Sigmoid colon (tissue), 4 donors: Measurements from ENCODE around the gene GNAS-AS1.
"Not testable (repeated sequence)": the region's sequence is repeated elsewhere in the genome, so short reads cannot be mapped to it uniquely, and the experiment has no call there.

Source experiments
- CTCF ChIP-seq, 4 experiments: fragments of 450-650 bp in 3 of 4; fragments of 200-600 bp in 1 of 4; IDR thresholded peaks; one replicate each; pipeline ENCODE4 v1.5.1; 2016 to 2019; ENCODE audit warnings: antibody characterized with exemption in 4 of 4, mild to moderate bottlenecking in 3 of 4, moderate library complexity in 2 of 4
- EP300 ChIP-seq, 4 donors: sonication (generic); formaldehyde crosslinking; IDR thresholded peaks; one replicate each; pipeline ENCODE4 v1.6.1; 2017; ENCODE audit warnings: antibody characterized with exemption in 4 of 4
- POLR2A ChIP-seq, 2 donors: fragments of 450-650 bp; IDR thresholded peaks; one replicate each; pipeline ENCODE4 v1.6.1; 2016; ENCODE audit warnings: antibody characterized with exemption in 2 of 2, mild to moderate bottlenecking in 2 of 2, moderate library complexity in 2 of 2
- POLR2AphosphoS5 ChIP-seq, 4 donors: sonication (generic); formaldehyde crosslinking; IDR thresholded peaks; one replicate each; pipeline ENCODE4 v1.6.1; 2017; ENCODE audit warnings: antibody characterized with exemption in 4 of 4

- not testable (repeated sequence) for TF ChIP-seq POLR2AphosphoS5, CTCF, POLR2A, EP300 (IDR thresholded peaks at IDR 0.05)
These were observed 30.2 kb downstream of the GNAS-AS1 start for GRCh38 chr20:58820515-58820914.
